DOHH2 (cell line): ENCODE measurements around the gene ITPR1.

Source experiments
- H3F3A ChIP-seq: fragments of 200-600 bp; sonication (generic), shearing (Covaris generic); 2 replicates; pipeline ENCODE4 v1.6.0; 2016; ENCODE audit warnings: antibody characterized with exemption, mild to moderate bottlenecking; ENCODE audit not compliant: control insufficient read depth, insufficient read depth
- H3K27ac ChIP-seq: fragments of 200-600 bp; sonication (generic); 2 replicates; pipeline ENCODE4 v1.5.1; 2014; ENCODE audit warnings: low read depth, mild to moderate bottlenecking, low read length, moderate library complexity
- H3K27me3 ChIP-seq: fragments of 200-600 bp; sonication (generic); 2 replicates; pipeline ENCODE4 v1.6.1; 2014; ENCODE audit warnings: mild to moderate bottlenecking, low read length, mixed read lengths; ENCODE audit not compliant: control insufficient read depth
- H3K36me3 ChIP-seq: fragments of 200-600 bp; sonication (generic); 2 replicates; pipeline ENCODE4 v1.6.1; 2014; ENCODE audit warnings: mild to moderate bottlenecking, low read length, moderate library complexity, mixed read lengths; ENCODE audit not compliant: control insufficient read depth
- H3K4me1 ChIP-seq: fragments of 200-600 bp; sonication (generic); 2 replicates; pipeline ENCODE4 v1.6.1; 2014; ENCODE audit warnings: mild to moderate bottlenecking, low read length, mixed read lengths; ENCODE audit not compliant: control insufficient read depth
- H3K4me2 ChIP-seq: fragments of 200-600 bp; sonication (generic); 2 replicates; pipeline ENCODE4 v1.6.0; 2014; ENCODE audit warnings: mild to moderate bottlenecking, low read length, moderate library complexity
- H3K4me3 ChIP-seq: fragments of 200-600 bp; sonication (generic); 2 replicates; pipeline ENCODE4 v1.5.1; 2014; ENCODE audit warnings: mild to moderate bottlenecking, low read length, mixed read lengths
- H3K79me2 ChIP-seq: fragments of 200-600 bp; sonication (generic); 2 replicates; pipeline ENCODE4 v1.6.1; 2014; ENCODE audit warnings: mild to moderate bottlenecking, low read length, mixed read lengths; ENCODE audit not compliant: control insufficient read depth
- H3K9me2 ChIP-seq: fragments of 200-600 bp; sonication (generic); replicated peaks from 2 replicates; pipeline ENCODE4 v1.6.1; 2014; ENCODE audit warnings: mild to moderate bottlenecking, low read length, mixed read lengths; ENCODE audit not compliant: control insufficient read depth
- H3K9me3 ChIP-seq: fragments of 200-600 bp; sonication (generic); 2 replicates; pipeline ENCODE4 v1.6.1; 2014; ENCODE audit warnings: antibody characterized with exemption, low read length, mixed read lengths; ENCODE audit not compliant: control insufficient read depth, insufficient read depth
- H4K20me1 ChIP-seq: fragments of 200-600 bp; sonication (generic); 2 replicates; pipeline ENCODE4 v1.6.0; 2014; ENCODE audit warnings: low read depth, mild to moderate bottlenecking, antibody characterized with exemption, low read length, moderate library complexity; ENCODE audit not compliant: control insufficient read depth, insufficient read depth
- CTCF ChIP-seq: fragments of 200-600 bp; sonication (generic); IDR thresholded peaks from one replicate; pipeline ENCODE4 v1.5.1; 2014; ENCODE audit warnings: antibody characterized with exemption, mild to moderate bottlenecking, low read depth, low read length; ENCODE audit not compliant: poor library complexity, severe bottlenecking
- EZH2phosphoT487 ChIP-seq: fragments of 200-600 bp; sonication (generic); IDR thresholded peaks from 2 replicates; pipeline ENCODE4 v1.6.1; 2017; ENCODE audit warnings: borderline replicate concordance, mild to moderate bottlenecking, antibody characterized with exemption, low read length, moderate library complexity, mixed read lengths

ITPR1 gene

GRCh38 chr3:4508048-4508981 is 15.2 kb downstream of the ITPR1 start:
- H3K4me2 ChIP-seq, result peak overlapping the region; percentile 92
- peaks cover 11% of the 10 kb centered on the region for H3F3A ChIP-seq
- H3K79me2 ChIP-seq, result peaks cover 63% of the 10 kb centered on the region
- H3K4me3 ChIP-seq, result peak overlapping the region; percentile 66
- H3K36me3 ChIP-seq, result peaks cover 11% of the 10 kb centered on the region
- H3K4me1 ChIP-seq, result peaks cover 66% of the 10 kb centered on the region
- no peaks in the 10 kb centered on the region for H3K9me2 ChIP-seq
- TF ChIP-seq CTCF (no peak), EZH2phosphoT487 (no peak)
- peak overlapping the region; percentile 57 for H3K27ac ChIP-seq
- no peaks in the 10 kb centered on the region for H3K27me3 ChIP-seq
- H3K9me3 ChIP-seq, result no peaks in the 10 kb centered on the region
- no peaks in the 10 kb centered on the region for H4K20me1 ChIP-seq

GRCh38 chr3:4509043-4509442 is 15.9 kb downstream of the ITPR1 start:
- TF ChIP-seq CTCF, result no peak
- TF ChIP-seq EZH2phosphoT487, result no peak
- Histone ChIP-seq H3F3A (peaks cover 11% of the 10 kb centered on the region), H3K79me2 (peaks cover 57% of the 10 kb centered on the region), H3K4me1 (peaks cover 59% of the 10 kb centered on the region), H4K20me1 (no peaks in the 10 kb centered on the region), H3K27me3 (no peaks in the 10 kb centered on the region), H3K9me3 (no peaks in the 10 kb centered on the region), H3K27ac (no peak overlapping the region), H3K4me2 (no peak overlapping the region), H3K4me3 (no peak overlapping the region), H3K9me2 (no peaks in the 10 kb centered on the region), H3K36me3 (peaks cover 8% of the 10 kb centered on the region)

GRCh38 chr3:4509983-4510755 is 17.0 kb downstream of the ITPR1 start:
- no peaks in the 10 kb centered on the region for H3K9me3 ChIP-seq
- H4K20me1 ChIP-seq, result no peaks in the 10 kb centered on the region
- no peak overlapping the region for H3K4me3 ChIP-seq
- H3F3A ChIP-seq, result peaks cover 11% of the 10 kb centered on the region
- no peak overlapping the region for H3K27ac ChIP-seq
- peaks cover 47% of the 10 kb centered on the region for H3K4me1 ChIP-seq
- peaks cover 6% of the 10 kb centered on the region for H3K36me3 ChIP-seq
- peaks cover 47% of the 10 kb centered on the region for H3K79me2 ChIP-seq
- H3K9me2 ChIP-seq, result no peaks in the 10 kb centered on the region
- H3K27me3 ChIP-seq, result no peaks in the 10 kb centered on the region
- TF ChIP-seq CTCF, result no peak
- no peak for TF ChIP-seq EZH2phosphoT487
- H3K4me2 ChIP-seq, result no peak overlapping the region
